Neural cell (in vitro differentiated cells): ENCODE data around the gene INPP5D. TPM values are rescaled to one million over a fixed set of nuclear protein-coding genes. Genes with fewer than 3 reads are reported as not detected.

Source experiments
- H2AFZ ChIP-seq: fragments of 200-600, 300-800 bp; sonication (generic), shearing (Covaris generic); 2 replicates; pipeline ENCODE4 v1.6.0; 2014; ENCODE audit warnings: low read depth, mild to moderate bottlenecking, antibody characterized with exemption, low read length, moderate library complexity
- H3F3A ChIP-seq: fragments of 200-600 bp; shearing (Covaris generic); 2 replicates; pipeline ENCODE4 v1.6.1; 2016; ENCODE audit warnings: mild to moderate bottlenecking, moderate library complexity, mixed read lengths, antibody characterized with exemption, low read length; ENCODE audit not compliant: insufficient read depth, poor library complexity, severe bottlenecking
- H3K27ac ChIP-seq: fragments of 200-600, 300-800 bp; sonication (generic), shearing (Covaris generic); 2 replicates; pipeline ENCODE4 v1.5.1; 2014; ENCODE audit warnings: mild to moderate bottlenecking, low read length, moderate library complexity
- H3K27me3 ChIP-seq: fragments of 300-800, 200-600 bp; sonication (generic), shearing (Covaris generic); 2 replicates; pipeline ENCODE4 v1.6.0; 2014; ENCODE audit warnings: mild to moderate bottlenecking, low read depth, low read length, moderate library complexity; ENCODE audit not compliant: insufficient read depth
- H3K36me3 ChIP-seq: fragments of 300-800, 200-600 bp; sonication (generic), shearing (Covaris generic); 2 replicates; pipeline ENCODE4 v1.5.1; 2014; ENCODE audit warnings: mild to moderate bottlenecking, antibody characterized with exemption, low read length, moderate library complexity; ENCODE audit not compliant: insufficient read depth
- H3K4me2 ChIP-seq: fragments of 300-800, 200-600 bp; sonication (generic), shearing (Covaris generic); 2 replicates; pipeline ENCODE4 v1.6.0; 2014; ENCODE audit warnings: mild to moderate bottlenecking, low read length
- H3K4me3 ChIP-seq: fragments of 300-800, 200-600 bp; sonication (generic), shearing (Covaris generic); 2 replicates; pipeline ENCODE4 v1.5.1; 2014; ENCODE audit warnings: mild to moderate bottlenecking, low read length, moderate library complexity
- H3K79me2 ChIP-seq: fragments of 200-600 bp; shearing (Covaris generic); replicated peaks from 2 replicates; pipeline ENCODE4 v1.6.0; 2014; ENCODE audit warnings: mild to moderate bottlenecking, low read length, moderate library complexity; ENCODE audit not compliant: insufficient read depth
- H3K9ac ChIP-seq: fragments of 300-800, 200-600 bp; sonication (generic), shearing (Covaris generic); 2 replicates; pipeline ENCODE4 v1.6.1; 2016; ENCODE audit warnings: mild to moderate bottlenecking, low read length, mixed read lengths
- H3K9me2 ChIP-seq: fragments of 200-600 bp; shearing (Covaris generic); 2 replicates; pipeline ENCODE4 v1.6.1; 2016; ENCODE audit warnings: mild to moderate bottlenecking, low read length, mixed read lengths; ENCODE audit not compliant: insufficient read depth
- H3K9me3 ChIP-seq: fragments of 200-600, 300-800 bp; sonication (generic), shearing (Covaris generic); 2 replicates; pipeline ENCODE4 v1.6.1; 2016; ENCODE audit warnings: mild to moderate bottlenecking, mixed run types, low read length, moderate library complexity, mixed read lengths
- H4K20me1 ChIP-seq: fragments of 200-600 bp; shearing (Covaris generic); 2 replicates; pipeline ENCODE4 v1.6.1; 2016; ENCODE audit warnings: mild to moderate bottlenecking, mixed run types; ENCODE audit not compliant: insufficient read depth
- EP300 ChIP-seq: fragments of 450-650 bp; conservative IDR thresholded peaks from 2 replicates; pipeline ENCODE4 v1.6.1; 2014; ENCODE audit warnings: antibody characterized with exemption, mild to moderate bottlenecking, moderate library complexity; ENCODE audit not compliant: poor library complexity, severe bottlenecking
- EZH2 ChIP-seq: fragments of 200-600, 300-800 bp; shearing (Covaris generic), sonication (generic); IDR thresholded peaks from 2 replicates; pipeline ENCODE4 v1.6.1; 2014; ENCODE audit warnings: antibody characterized with exemption, low read length, borderline replicate concordance, mild to moderate bottlenecking; ENCODE audit not compliant: insufficient read depth, poor library complexity, severe bottlenecking
- MXI1 ChIP-seq: fragments of 450-650 bp; conservative IDR thresholded peaks from 2 replicates; pipeline ENCODE4 v1.6.1; 2014; ENCODE audit warnings: antibody characterized with exemption, mild to moderate bottlenecking; ENCODE audit not compliant: poor library complexity, severe bottlenecking
- POLR2AphosphoS5 ChIP-seq: IDR thresholded peaks from 2 replicates; pipeline ENCODE4 v1.6.1; 2012
- RAD21 ChIP-seq: fragments of 450-650 bp; conservative IDR thresholded peaks from 2 replicates; pipeline ENCODE4 v1.6.1; 2014; ENCODE audit warnings: antibody characterized with exemption, mild to moderate bottlenecking, moderate library complexity
- SMC3 ChIP-seq: fragments of 450-650 bp; conservative IDR thresholded peaks from 2 replicates; pipeline ENCODE4 v1.6.1; 2014; ENCODE audit warnings: antibody characterized with exemption, mild to moderate bottlenecking, moderate library complexity; ENCODE audit not compliant: poor library complexity
- TAF1 ChIP-seq: IDR thresholded peaks from 2 replicates; pipeline ENCODE4 v1.6.1; 2012; ENCODE audit warnings: low read depth
- polyA plus RNA-seq: library from polyadenylated mRNA; depleted of rRNA; stranded (reverse); fragments of >200 nt; gene quantifications from 2 replicates; pipeline ENCODE4 v1.2.3, GENCODE V29; 2014
- TF ChIP-seq, protein P1 (sequence below): IDR thresholded peaks from 2 replicates; pipeline ENCODE4 v1.6.1; 2012; ENCODE audit warnings: borderline replicate concordance
- TF ChIP-seq, protein P2 (sequence below): fragments of 450-650 bp; IDR thresholded peaks from 2 replicates; pipeline ENCODE4 v1.5.1; 2014; ENCODE audit warnings: antibody characterized with exemption, mild to moderate bottlenecking, moderate library complexity; ENCODE audit not compliant: poor library complexity, severe bottlenecking

The INPP5D gene
- polyA plus RNA-seq, 1 donor from 2014 or later: not detected

DNA sequence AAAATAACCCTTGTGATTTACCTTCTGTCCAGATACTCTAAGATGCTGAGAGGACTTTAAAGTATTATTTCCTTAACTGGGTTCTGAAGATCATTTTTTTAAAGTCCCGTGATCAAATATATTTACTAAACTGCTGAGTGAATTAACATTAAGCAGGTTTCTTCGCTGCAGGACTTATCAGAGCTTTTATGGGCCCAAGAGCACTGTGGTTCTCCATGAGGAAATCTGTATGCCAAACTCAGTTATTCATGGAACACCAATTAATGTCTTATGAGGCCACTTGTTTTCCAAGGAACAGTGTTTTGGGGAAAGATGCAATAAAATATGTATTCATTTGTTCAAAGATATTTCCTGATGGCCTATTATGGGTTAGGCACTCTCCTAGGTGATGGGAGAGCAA lies 111.2 kb downstream of the INPP5D start:
- H3K27ac ChIP-seq: no peak overlapping the region
- H3K4me3 ChIP-seq: no peak overlapping the region
- H2AFZ ChIP-seq: no peak overlapping the region
- no peak for TF ChIP-seq EP300
- TF ChIP-seq RAD21: no peak
- no peak for TF ChIP-seq TAF1
- TF ChIP-seq, protein P1, sequence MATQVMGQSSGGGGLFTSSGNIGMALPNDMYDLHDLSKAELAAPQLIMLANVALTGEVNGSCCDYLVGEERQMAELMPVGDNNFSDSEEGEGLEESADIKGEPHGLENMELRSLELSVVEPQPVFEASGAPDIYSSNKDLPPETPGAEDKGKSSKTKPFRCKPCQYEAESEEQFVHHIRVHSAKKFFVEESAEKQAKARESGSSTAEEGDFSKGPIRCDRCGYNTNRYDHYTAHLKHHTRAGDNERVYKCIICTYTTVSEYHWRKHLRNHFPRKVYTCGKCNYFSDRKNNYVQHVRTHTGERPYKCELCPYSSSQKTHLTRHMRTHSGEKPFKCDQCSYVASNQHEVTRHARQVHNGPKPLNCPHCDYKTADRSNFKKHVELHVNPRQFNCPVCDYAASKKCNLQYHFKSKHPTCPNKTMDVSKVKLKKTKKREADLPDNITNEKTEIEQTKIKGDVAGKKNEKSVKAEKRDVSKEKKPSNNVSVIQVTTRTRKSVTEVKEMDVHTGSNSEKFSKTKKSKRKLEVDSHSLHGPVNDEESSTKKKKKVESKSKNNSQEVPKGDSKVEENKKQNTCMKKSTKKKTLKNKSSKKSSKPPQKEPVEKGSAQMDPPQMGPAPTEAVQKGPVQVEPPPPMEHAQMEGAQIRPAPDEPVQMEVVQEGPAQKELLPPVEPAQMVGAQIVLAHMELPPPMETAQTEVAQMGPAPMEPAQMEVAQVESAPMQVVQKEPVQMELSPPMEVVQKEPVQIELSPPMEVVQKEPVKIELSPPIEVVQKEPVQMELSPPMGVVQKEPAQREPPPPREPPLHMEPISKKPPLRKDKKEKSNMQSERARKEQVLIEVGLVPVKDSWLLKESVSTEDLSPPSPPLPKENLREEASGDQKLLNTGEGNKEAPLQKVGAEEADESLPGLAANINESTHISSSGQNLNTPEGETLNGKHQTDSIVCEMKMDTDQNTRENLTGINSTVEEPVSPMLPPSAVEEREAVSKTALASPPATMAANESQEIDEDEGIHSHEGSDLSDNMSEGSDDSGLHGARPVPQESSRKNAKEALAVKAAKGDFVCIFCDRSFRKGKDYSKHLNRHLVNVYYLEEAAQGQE: no peak
- no peak for TF ChIP-seq SMC3
- no peak for TF ChIP-seq MXI1
- no peak for TF ChIP-seq EZH2
- TF ChIP-seq, protein P2, sequence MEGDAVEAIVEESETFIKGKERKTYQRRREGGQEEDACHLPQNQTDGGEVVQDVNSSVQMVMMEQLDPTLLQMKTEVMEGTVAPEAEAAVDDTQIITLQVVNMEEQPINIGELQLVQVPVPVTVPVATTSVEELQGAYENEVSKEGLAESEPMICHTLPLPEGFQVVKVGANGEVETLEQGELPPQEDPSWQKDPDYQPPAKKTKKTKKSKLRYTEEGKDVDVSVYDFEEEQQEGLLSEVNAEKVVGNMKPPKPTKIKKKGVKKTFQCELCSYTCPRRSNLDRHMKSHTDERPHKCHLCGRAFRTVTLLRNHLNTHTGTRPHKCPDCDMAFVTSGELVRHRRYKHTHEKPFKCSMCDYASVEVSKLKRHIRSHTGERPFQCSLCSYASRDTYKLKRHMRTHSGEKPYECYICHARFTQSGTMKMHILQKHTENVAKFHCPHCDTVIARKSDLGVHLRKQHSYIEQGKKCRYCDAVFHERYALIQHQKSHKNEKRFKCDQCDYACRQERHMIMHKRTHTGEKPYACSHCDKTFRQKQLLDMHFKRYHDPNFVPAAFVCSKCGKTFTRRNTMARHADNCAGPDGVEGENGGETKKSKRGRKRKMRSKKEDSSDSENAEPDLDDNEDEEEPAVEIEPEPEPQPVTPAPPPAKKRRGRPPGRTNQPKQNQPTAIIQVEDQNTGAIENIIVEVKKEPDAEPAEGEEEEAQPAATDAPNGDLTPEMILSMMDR: no peak
- TF ChIP-seq POLR2AphosphoS5: no peak
- no peaks in the 10 kb centered on the region for H4K20me1 ChIP-seq
- H3K4me2 ChIP-seq: no peak overlapping the region
- no peaks in the 10 kb centered on the region for H3K27me3 ChIP-seq
- no peaks in the 10 kb centered on the region for H3K9me3 ChIP-seq
- H3K36me3 ChIP-seq: no peaks in the 10 kb centered on the region
- no peaks in the 10 kb centered on the region for H3F3A ChIP-seq
- H3K79me2 ChIP-seq: no peaks in the 10 kb centered on the region
- H3K9ac ChIP-seq: no peak overlapping the region
- H3K9me2 ChIP-seq: no peaks in the 10 kb centered on the region

DNA sequence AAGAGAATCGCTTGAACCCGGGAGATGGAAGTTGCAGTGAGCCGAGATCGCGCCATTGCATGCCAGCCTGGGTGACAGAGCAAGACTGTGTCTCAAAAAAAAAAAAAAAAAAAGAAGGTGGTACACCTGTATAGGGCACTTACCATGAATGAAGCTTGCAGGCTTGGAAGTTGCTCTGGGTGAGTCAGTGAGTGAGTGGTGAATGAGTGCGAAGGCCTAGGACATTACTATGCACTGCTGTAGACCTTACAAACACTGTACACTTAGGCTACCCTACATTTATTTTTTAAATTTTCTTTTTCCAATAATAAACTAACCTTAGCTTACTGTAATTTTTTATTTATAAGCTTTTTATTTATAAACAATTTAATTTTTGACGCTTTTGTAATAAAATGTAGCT lies 113.0 kb downstream of the INPP5D start:
- Histone ChIP-seq H3K79me2 (no peaks in the 10 kb centered on the region), H3K36me3 (no peaks in the 10 kb centered on the region), H2AFZ (no peak overlapping the region), H3K4me3 (no peak overlapping the region), H3F3A (no peaks in the 10 kb centered on the region), H3K27ac (no peak overlapping the region), H3K27me3 (no peaks in the 10 kb centered on the region), H3K4me2 (no peak overlapping the region), H3K9me2 (no peaks in the 10 kb centered on the region), H4K20me1 (no peaks in the 10 kb centered on the region), H3K9me3 (no peaks in the 10 kb centered on the region), H3K9ac (no peak overlapping the region)
- TF ChIP-seq, protein P2: no peak
- TF ChIP-seq POLR2AphosphoS5: no peak
- TF ChIP-seq MXI1: no peak
- no peak for TF ChIP-seq RAD21
- no peak for TF ChIP-seq TAF1
- no peak for TF ChIP-seq SMC3
- TF ChIP-seq, protein P1: no peak
- no peak for TF ChIP-seq EP300
- no peak for TF ChIP-seq EZH2
